HG02970 (cell line): Measurements from ENCODE around the gene PLCD1.
"Not testable (repeated sequence)": the region's sequence is repeated elsewhere in the genome, so short reads cannot be mapped to it uniquely, and the experiment has no call there.

Experiments used
- ATAC-seq: cut with Tn5 transposase; IDR thresholded peaks from one replicate; pipeline ENCODE4 v1.9.1; 2021; ENCODE audit warnings: mild to moderate bottlenecking, moderate library complexity, moderate number of reproducible peaks; ENCODE audit not compliant: unreplicated experiment, low FRiP score

Gene PLCD1

GRCh38 chr3:38038447-38038911 lies 9.0 kb upstream of the PLCD1 start:
- no peak for ATAC-seq

GRCh38 chr3:38036906-38037305 lies 7.5 kb upstream of the PLCD1 start:
- no peak for ATAC-seq

GRCh38 chr3:38036286-38036685 lies 6.8 kb upstream of the PLCD1 start:
- ATAC-seq, result no peak

- ATAC-seq, result not testable (repeated sequence)
These were observed 4.9 kb upstream of the PLCD1 start for GRCh38 chr3:38034335-38034734.

- not testable (repeated sequence) for ATAC-seq
These were observed 4.1 kb upstream of the PLCD1 start for GRCh38 chr3:38033586-38033985.

GRCh38 chr3:38032328-38032865 lies 3.0 kb upstream of the PLCD1 start:
- ATAC-seq, result no peak

GRCh38 chr3:38031022-38031994 lies 1.9 kb upstream of the PLCD1 start:
- ATAC-seq, result no peak

- ATAC-seq, result no peak
These were observed 932 bp upstream of the PLCD1 start for GRCh38 chr3:38030126-38031021.

GRCh38 chr3:38028621-38029361 lies 651 bp downstream of the PLCD1 start:
- no peak for ATAC-seq

- ATAC-seq, result no peak
These were observed 1.7 kb downstream of the PLCD1 start for GRCh38 chr3:38027466-38028465.

- ATAC-seq, result no peak
These were observed 2.6 kb downstream of the PLCD1 start for GRCh38 chr3:38026856-38027255.

- ATAC-seq, result no peak
These were observed 6.3 kb downstream of the PLCD1 start for GRCh38 chr3:38022896-38023709.

GRCh38 chr3:38022301-38022700 lies 7.1 kb downstream of the PLCD1 start:
- ATAC-seq, result no peak

- ATAC-seq, result no peak
These were observed 8.2 kb downstream of the PLCD1 start for GRCh38 chr3:38021196-38021595.

- ATAC-seq, result no peak
These were observed 9.1 kb downstream of the PLCD1 start for GRCh38 chr3:38020342-38020726.

- ATAC-seq, result no peak
These were observed 9.6 kb downstream of the PLCD1 start for GRCh38 chr3:38019658-38020341.
